Activated CD8-positive, alpha-beta memory T cell treated with anti-CD3 and anti-CD28 coated beads for 24 hours (primary cell): Measurements from ENCODE around the gene GSTO2.

Experiments used
- DNase-seq: peaks from one replicate; pipeline ENCODE4 v3.0.0-alpha.2; 2020

GSTO2 gene

DNA sequence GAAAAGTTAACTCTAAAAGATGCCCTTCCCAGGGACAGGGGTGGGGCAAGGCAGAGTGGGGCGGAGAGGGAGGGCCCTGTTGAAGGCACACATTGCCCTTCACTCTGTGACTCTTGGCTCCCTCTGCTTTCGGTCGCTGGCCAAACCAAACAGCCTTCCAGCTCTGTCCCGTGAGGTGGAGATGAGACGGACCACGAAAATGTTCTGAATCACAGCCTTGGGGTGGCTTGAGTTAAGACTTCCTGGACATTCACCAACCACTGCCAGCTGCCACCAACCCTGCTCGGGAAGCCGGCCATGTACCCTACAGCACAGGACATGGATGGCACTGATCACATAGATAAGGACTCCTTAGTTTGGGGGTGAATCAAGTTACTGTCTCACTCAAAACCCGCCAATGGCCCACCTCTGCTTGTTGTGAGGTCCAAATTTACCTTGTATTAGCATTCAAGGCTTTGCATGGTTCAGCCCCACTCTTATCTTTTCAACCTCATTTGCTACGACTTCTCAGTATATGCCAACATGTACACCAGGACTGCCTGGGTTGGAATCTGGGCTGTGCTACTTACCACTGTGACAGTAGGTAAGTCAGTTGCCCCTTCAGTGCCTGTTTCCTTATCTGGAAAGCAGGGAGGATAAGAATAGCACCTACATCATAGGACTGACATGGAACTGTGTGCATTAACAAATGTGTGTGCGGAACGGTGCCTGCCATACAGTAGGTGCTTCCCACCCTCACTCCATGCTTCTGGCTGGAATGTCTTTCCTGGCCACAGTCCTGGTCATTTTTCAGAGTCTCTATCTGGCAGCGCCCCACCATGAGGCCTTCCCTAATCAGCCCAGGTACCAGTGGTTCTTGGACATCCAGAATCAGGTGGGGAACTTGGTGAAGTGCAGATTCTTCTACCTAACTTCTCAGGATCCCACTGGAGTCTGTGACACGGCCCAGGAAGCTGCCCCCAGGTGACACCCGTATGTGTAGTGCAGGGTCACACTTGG, 41.3 kb downstream of the GSTO2 start:
- peak; percentile 48 for DNase-seq

DNA sequence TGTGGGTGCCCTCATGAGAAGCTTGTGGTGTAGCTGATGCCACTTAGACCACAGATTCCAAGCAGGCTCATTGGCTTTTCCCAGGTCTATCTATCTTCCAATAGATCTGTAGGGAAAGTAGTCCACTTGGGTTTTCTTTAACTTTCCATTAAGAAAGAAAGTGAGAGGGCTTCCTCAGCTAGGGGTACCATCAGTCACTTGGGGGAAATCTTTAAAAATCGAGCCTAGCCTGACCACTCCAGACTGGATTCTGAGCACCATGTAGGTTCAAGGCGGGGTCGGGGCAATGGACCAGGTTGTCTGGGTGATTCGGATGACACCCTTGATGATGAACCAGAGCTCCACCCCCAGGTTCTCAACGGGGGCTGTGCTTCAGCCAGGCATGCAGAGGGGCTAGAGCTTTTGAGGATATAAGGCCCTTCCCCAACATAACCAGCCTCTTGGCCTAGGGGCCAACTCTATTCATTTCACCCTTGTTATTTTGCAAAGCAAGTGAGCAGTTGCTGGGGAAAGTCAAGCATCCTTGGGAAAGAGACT, 42.3 kb downstream of the GSTO2 start:
- DNase-seq, result no peak

DNA sequence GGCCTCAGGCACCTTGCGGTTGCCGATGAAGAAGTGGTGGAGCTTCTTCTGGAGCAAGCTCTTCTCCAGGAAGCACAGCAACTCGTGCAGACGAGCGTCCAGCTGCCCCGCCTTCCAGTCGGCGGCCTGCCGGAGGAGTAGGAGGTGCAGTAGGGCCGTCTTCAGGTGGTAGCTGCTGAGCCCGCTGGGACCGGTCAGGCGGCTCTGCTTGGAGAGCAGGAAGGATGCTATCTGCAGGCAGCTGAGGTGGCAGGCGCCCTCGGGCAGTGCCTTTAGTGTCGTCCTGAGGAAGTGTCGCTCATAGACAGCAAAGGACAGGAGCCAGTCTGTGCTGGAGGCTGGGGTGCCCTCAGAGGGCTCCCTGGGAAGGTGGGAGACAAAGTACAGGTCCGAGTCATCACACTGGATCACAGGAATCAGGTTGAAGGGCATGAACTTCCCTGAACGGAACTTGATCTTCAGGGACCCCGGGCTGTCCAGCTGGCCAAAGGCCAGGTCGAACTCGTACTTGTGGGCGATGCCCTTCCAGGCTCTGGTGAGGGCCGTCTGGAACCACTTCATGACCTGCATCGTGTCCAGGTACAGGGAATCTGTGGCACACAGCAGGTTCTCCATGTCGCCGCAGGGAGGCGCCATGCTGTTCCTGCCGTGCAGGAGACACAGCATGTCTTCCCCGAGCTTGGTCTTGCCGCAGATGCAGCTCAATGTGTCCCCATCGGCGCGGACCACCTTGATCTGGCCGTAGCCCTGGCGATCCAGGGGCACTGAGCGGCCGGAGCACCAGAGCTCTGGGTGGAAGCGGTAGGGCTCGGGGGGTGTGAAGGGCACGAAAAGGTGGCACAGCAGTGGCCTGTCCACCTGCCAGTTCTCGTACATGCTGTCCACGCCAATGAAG, 45.9 kb downstream of the GSTO2 start:
- no peak for DNase-seq

DNA sequence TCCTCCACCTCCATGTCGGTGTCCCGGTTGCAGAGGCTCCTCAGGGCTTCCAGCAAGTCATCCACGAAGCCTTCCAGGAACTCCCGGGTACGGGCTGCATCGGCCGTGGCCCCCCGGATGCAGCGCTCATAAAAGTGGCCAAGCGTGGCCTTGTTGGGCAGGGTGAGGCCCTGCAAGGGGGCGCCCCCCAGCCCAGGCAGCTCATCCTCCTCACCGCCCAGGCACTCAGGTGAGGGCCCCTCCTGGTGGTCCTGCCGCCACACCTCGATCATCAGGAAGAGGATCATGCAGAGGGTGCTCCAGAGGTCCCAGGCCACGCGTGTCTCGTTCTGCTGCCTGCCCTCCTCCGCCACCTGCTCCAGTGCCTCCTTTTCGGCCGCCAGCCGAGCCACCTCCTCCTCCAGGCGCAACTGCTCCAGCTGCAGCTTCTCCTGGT, 46.5 kb downstream of the GSTO2 start:
- DNase-seq, result no peak

DNA sequence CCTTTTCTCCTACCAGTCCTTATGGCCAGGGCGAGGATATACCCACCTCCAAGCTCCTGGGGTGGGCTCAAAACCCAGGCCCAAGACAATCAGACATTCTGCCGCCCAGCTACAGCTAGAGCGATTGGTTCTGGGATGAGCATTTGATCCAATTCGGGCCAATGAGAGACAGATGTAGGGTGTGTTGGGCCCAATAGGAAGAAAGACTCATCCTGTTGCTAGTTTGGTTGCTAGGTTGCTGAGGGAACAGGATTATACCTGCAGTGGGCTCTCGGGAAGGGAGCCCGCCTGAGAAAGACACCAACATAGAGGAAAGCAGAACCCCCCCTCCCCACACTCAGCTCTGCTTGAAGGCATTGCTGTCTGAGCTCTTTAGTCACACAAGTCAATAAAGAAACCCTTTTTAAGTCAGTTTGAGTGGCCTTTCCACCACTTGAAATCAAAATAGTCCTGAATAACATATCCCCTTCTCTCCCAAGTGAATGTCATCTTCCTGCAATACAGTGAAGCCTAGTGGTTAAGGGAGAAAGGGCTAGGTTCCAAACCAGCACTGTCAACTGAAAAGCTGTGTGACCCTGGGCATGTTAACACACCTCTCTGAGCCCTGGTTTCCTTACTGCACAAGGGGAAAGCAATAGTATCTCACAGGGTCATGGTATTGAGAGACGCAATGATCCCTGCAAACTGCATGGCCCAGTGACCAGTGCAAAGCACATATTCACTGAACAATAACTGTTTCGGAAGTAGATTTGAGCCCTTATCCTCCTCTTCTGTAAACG, 47.5 kb downstream of the GSTO2 start:
- DNase-seq, result no peak

DNA sequence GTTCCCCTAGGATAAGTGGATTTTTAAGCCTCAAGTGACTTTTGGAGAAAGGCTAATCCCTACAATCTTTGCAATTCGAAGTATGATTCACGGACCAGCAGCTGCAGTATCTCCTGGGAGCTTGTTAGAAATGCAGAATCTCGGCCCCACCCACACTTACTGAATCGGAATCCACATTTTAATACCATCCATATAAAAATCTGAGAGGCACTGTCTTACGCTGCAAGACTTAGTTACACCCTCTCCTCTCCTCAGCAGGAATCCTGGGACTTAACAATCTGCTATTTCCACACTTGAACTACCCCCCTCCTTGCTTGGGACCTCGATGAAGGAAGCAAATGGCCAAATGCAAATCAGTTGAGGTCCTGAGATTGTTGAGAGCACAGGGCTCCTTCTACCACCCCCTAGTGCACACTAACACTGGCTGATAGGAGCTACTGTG, 48.3 kb downstream of the GSTO2 start:
- DNase-seq, result no peak

DNA sequence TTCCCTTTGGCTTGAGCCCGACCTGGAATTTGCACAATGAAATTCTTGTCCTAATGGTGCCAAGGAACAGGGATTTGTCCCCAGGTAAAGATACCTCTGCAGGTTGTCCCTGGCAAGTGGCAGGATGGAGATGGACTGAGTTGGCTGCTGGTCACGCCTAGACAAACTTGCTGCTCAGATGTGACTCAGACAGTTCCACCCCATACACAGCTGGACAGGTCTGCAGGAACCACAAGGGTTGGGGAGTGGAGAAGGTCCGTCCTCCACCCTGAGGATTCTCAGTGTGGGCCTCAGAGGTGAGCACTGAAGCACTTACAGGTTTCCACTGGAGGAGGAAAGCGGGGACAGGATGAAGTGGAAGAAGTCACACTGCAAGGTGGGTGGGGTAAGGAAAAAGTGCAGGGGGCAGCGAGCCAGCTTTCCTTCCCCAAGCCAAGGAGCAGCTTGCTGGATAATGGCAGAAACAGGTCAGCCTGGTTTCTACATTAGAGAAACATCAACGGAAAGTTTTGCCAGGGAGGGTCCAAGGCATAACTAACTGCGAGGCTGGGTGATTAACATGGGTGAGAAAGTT, 48.8 kb downstream of the GSTO2 start:
- DNase-seq, result no peak

DNA sequence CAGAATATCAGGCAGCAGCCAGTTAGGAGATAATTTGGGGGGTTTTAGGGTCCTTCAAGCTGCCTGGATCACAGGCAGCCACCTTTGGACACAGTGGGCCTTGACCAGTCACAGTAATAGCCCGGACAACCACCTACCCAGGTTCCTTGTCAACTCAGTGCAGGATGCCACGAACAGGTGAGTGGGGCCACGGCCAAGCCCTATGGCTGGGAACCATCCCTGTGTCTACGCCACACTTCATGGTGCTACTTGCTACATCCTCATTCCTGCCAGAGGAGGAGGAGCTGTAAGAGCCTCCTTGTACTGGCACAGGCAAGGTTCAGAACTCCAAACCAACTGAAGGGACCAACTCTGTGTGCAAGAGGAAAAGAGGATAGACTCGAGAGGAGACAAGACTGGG, 49.3 kb downstream of the GSTO2 start:
- DNase-seq, result no peak

DNA sequence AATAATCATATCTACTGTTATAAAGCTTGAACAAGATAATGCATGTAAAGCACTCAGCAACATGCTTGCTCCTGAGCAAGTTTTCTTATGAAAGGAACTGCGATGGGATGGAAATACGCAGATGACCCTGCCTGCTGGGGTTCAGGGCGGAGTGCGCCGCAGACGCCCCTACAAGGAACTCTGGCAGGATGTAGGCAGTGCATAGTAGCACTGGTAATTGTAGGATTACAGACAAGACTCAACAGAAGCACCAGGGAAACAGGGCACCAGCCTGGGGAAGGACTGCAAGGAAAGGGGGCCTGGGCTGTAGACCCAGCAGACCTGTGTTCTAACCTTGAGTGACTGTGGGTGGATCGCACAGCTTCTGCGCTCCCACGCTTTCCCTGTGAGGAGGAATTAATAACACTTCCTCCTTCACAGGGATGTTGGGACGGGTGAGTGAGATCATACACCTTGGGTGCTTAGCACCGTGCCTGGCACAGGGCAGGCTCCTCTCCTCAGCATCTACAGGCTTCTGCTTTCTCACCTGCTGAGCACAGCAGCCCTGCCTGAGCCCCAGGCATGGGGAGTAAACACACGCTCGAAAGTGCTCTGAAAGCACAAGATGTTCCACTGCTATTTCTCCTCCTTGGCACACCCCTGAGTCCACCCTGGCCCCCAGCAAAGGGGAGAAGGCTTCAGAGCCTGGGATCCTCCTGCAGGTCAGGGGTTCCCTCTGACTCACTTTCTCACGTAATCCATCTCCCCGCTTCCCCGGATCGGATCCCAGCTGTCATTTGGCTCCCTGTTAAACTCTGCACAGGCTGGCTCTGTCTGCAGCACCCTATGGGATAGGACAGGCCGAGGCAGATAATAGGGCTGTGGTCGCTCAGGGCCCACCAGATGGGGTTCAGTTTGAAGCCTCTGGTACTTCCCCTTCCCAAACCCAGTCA, 50.1 kb downstream of the GSTO2 start:
- DNase-seq, result no peak

DNA sequence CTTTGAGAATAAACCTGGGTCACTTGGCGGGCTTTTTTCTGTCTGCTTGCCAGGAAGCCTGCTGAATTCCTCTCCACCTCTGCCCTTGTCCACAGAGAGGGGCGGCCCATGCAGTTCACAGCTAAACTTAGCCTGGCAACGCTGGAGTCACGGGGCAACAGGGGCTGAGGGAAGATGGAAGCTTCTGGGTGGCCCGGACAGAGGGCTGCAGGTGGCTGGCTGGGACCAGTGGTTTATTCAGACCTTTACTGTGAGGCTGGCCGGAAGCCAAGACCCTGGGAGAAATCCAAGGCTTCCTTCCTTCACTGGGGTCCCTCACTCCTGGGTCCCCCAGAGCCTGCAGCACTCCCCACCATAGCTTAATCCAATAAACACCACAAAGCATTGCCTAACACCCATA, 52.2 kb downstream of the GSTO2 start:
- DNase-seq, result no peak

DNA sequence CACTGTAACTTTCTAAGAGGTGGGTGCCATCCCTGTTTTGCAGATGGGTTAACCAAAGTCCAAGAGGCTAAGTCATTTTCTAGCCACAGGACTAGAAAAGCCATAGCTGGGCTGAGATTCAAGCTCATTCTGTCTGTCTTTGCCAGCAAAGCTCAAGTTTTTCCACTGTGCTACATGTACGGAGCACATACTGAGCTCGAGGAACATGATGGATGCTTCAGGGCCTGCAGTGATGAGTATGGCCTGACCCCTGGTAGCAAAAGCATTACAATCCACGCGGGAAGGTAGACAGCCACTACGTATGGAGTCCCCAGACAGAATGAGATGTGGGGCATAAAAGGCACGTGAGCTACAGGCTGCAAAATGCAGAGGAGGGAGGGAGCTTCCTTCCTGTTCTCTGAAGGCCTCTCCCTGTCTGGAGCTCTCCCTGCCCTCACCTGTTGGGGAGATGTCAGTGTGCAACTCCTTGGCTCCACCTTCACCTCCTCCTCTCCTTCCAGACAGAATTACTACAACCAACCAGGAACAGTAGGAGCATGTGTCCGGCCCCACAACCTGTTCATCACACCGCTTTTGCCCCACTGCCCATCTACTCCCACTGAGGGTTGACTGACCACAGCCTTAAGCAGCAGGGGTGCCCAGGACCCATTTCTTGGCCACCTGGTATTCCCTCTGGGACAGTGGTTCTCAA, 52.9 kb downstream of the GSTO2 start:
- no peak for DNase-seq

DNA sequence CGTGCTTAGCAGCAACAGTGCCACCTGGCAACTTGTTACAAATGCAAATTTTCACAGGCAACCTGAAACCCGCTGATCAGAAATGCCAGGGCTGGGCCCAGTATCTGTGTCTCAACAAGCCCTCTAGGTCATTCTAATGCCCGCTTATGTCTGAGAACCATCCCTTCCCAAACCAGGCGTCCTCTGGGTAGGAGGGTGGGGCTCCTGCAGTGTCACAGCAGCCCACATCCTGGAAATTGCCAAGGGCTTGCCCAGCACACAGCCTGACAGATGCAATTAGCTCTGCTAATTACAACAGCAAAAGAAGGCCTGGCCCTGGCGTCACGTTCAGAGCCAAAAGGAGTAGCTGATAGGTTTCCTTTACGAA, 53.4 kb downstream of the GSTO2 start:
- no peak for DNase-seq

DNA sequence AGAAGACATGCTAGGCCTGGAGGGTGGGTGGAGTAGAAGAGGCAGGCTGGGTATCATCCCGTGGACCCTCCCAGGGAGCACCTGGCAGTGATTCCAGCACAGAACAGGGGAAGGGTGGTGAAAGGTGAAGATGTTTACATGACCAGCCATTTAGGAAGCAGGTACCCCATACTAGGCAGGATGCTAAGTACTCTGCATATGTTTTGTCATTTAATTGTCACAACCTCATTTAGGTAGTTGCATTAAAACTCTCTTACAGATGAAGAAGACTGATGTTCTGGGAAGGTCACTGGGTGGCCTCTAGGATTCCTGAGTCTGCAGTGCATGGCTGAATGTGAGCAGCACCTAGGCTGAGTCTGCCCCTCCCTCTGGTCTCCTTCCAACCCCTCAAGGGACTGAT, 54.1 kb downstream of the GSTO2 start:
- DNase-seq, result no peak

DNA sequence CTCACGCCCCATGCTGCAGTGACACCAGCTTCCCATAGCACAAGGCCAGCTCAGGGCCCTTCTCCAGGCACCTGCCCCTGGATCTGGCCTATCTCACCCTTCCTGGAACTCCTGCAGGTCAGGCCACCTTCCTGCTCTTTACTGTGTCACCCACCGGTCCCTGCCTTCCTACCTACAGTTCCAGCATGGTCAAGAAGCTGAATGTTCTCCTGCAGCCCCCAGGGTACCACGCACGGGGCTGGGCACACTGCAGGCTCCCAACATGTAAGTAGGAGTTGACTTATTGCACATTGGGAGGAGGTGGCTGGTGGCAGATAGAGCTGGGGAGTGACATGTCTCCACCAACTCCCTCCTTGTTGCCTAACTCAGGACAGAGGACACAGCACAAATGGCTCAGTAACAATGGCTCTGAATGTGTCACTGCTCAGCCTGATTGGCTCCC, 54.8 kb downstream of the GSTO2 start:
- DNase-seq, result no peak

DNA sequence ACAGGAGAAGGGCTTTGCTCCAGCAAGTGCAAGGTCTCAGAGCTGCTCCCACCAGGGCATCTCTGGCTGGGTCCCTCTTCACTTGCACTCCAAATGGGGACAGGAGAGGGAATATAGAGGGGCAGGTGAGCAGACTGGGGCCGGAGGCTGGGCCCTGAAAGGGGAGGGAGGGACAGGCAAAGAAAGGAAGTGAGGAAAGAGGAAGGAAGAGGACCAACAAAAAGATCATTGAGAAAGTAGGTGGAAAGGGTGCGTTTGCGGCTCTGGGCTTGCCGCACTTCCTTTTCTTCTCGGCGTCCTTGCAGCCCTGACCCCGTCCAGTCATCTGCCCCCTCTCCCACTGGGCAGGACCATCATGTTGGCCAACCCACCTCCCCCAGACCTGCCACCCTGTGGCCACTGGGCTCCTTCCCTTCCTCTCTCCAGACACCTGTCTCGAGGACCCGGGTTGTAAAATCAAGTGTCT, 55.3 kb downstream of the GSTO2 start:
- DNase-seq, result no peak

DNA sequence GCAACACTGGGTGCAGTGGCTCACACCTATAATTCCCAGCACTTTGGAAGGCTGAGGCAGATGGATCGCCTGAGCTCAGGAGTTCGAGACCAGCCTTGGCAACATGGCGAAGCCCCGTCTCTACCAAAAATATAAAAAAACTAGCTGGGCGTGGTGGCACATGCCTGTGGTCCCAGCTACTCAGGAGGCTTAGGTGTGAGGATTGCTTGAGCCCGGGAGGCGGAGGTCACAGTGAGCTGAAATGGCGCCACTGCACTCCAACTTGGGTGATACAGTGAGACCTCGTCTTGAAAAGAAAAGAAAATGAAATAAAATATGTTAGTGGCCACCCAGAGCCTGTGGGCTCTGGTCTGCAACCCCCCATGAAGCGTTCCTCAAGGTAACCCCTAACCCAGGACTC, 55.9 kb downstream of the GSTO2 start:
- no peak for DNase-seq

DNA sequence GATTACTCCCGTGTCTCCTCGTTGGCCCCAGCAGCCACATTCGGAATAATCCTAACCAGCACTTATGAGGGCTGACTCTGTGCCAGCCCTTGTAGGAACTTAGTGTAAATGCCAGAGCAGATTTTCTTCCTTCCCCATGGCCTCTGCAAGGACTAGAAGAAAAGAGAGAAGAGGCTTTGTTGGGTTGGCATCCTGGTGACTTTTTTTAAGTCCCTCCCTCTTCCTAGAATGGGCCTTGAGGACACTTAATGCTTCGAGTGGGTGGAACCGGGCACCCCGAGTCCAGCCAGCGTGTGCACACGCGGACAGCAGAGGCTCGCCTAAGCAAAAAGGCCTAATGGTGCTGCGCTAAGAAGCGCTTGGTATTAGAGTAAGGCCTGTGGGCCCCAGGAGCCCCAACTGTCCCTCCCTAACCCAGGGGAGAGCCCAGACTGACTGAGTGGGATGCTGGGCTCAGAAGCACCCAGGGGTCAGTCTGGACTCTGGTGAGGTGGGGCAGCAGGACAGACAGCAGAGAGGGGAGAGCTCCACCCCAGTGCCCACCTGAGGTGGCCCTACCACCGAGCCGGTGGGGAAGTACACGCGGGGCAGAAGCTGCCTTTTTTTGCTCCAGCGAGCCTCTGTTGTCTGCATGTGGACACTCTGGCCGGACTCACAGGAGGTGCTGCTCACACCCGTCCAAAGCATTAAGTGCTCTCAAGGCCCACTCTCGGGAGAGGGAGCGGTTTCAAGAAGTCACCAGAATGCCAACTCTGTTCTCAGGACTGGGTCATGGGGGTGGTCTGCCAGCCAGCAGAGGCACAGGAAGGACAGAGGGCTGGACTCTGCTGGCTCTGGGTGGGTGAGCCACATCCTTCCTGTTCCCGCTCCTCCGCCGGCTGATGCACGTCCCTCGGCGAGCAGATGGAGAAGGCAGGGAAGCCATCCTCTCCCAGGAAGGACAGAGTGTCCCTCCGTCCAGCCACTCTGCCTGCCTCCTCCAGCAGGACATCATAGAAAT, 56.8 kb downstream of the GSTO2 start:
- DNase-seq, result no peak

DNA sequence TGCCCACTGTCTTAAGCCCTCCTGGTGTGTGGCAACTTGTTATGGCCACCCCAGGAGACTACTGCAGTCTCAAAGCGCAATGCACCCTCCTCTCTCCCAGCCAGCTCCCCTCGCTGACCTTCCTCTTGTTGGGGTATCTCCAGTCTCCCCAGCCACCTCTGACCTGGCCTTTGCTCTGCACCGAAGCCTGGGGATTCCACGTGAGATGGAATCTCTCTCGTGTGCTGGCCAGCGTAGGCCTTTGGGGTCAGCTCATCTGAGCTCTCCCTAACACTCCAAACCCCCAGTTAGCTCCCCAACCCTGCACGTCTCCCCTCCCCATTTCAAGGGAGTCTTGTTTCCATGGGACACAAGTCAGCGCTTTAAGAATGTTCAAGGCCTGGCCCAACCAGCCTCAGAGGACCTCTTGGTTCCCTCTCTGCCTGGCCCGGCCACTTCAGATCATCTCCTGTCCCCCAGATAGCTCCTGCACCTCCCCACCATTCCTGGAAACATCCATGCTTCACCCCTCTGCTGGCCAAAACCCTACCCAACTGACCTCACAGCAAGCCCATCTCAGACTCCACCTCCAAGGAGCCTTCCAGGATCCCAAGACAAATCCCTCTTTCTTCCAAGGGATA, 58.1 kb downstream of the GSTO2 start:
- DNase-seq, result no peak
